DMS53 (cell line): ENCODE data around the gene C10orf62.
"Not testable (repeated sequence)": the region's sequence is repeated elsewhere in the genome, so short reads cannot be mapped to it uniquely, and the experiment has no call there.

ENCODE experiments used
- DNase-seq: peaks from one replicate; lab custom pipeline; 2025; lab: John Stamatoyannopoulos, UW

Gene C10orf62

GRCh38 chr10:97627731-97628130, 38.2 kb downstream of the C10orf62 start:
- DNase-seq = no peak

- no peak for DNase-seq
These were observed 38.7 kb downstream of the C10orf62 start for GRCh38 chr10:97628228-97628627.

GRCh38 chr10:97629289-97629688, 39.8 kb downstream of the C10orf62 start:
- no peak for DNase-seq

GRCh38 chr10:97631098-97631497, 41.6 kb downstream of the C10orf62 start:
- no peak for DNase-seq

- DNase-seq = peak; percentile 99
These were observed 43.7 kb downstream of the C10orf62 start, which contains the start of gene MORN4 for GRCh38 chr10:97632949-97633884. MORN4 (minus strand) TSS chr10:97633500; CDS start chr10:97619653, 13,847 bp downstream.

GRCh38 chr10:97633921-97634320, 44.4 kb downstream of the C10orf62 start:
- DNase-seq = peak; percentile 89

- DNase-seq = no peak
These were observed 46.1 kb downstream of the C10orf62 start for GRCh38 chr10:97635577-97635976.

GRCh38 chr10:97639090-97639489, 49.6 kb downstream of the C10orf62 start:
- DNase-seq = not testable (repeated sequence)

- peak; percentile 100 for DNase-seq
These were observed 50.8 kb downstream of the C10orf62 start, which contains the start of gene PI4K2A for GRCh38 chr10:97640174-97640867. PI4K2A (plus strand) TSS chr10:97640671; CDS start chr10:97640743, 72 bp downstream.
